Smooth muscle cell (in vitro differentiated cells): ENCODE measurements around the gene TMEM45B. TPM values are rescaled to one million over a fixed set of nuclear protein-coding genes. Genes with fewer than 3 reads are reported as not detected.

Experiments
- DNase-seq: peaks from one replicate; lab custom pipeline; 2025; ENCODE audit not compliant: unreplicated experiment; lab: John Stamatoyannopoulos, UW
- H2AFZ ChIP-seq: fragments of 200-600 bp; sonication (generic); 2 replicates; pipeline ENCODE4 v1.6.0; 2016; ENCODE audit warnings: antibody characterized with exemption, low read depth, mild to moderate bottlenecking
- H3F3A ChIP-seq: fragments of 200-600 bp; sonication (generic); 2 replicates; pipeline ENCODE4 v1.6.0; 2017; ENCODE audit warnings: antibody characterized with exemption, low read depth
- H3K27ac ChIP-seq: fragments of 200-600 bp; sonication (generic); 2 replicates; pipeline ENCODE4 v1.5.1; 2016; ENCODE audit warnings: low read depth, mild to moderate bottlenecking
- H3K27me3 ChIP-seq: fragments of 200-600 bp; sonication (generic); 2 replicates; pipeline ENCODE4 v1.6.1; 2016; ENCODE audit warnings: low read depth, mild to moderate bottlenecking
- H3K36me3 ChIP-seq: fragments of 200-600 bp; sonication (generic); 2 replicates; pipeline ENCODE4 v1.5.1; 2016; ENCODE audit warnings: low read depth
- H3K4me1 ChIP-seq: fragments of 200-600 bp; sonication (generic); 2 replicates; pipeline ENCODE4 v1.5.1; 2016; ENCODE audit warnings: low read depth
- H3K4me2 ChIP-seq: fragments of 200-600 bp; sonication (generic); 2 replicates; pipeline ENCODE4 v1.6.0; 2016; ENCODE audit warnings: mild to moderate bottlenecking
- H3K4me3 ChIP-seq: fragments of 200-600 bp; sonication (generic); 2 replicates; pipeline ENCODE4 v1.5.1; 2016; ENCODE audit warnings: mild to moderate bottlenecking
- H3K79me2 ChIP-seq: fragments of 200-600 bp; sonication (generic); 2 replicates; pipeline ENCODE4 v1.6.0; 2016; ENCODE audit warnings: low read depth, mild to moderate bottlenecking
- H3K9ac ChIP-seq: fragments of 200-600 bp; sonication (generic); 2 replicates; pipeline ENCODE4 v1.6.0; 2016; ENCODE audit warnings: low read depth
- H3K9me3 ChIP-seq: fragments of 200-600 bp; sonication (generic); replicated peaks from 2 replicates; pipeline ENCODE4 v1.5.1; 2016; ENCODE audit warnings: low read depth
- H4K20me1 ChIP-seq: fragments of 200-600 bp; sonication (generic); 2 replicates; pipeline ENCODE4 v1.6.0; 2016; ENCODE audit warnings: low read depth
- CTCF ChIP-seq: fragments of 200-600 bp; sonication (generic); IDR thresholded peaks from 2 replicates; pipeline ENCODE4 v1.5.1; 2017; ENCODE audit warnings: borderline replicate concordance, mild to moderate bottlenecking, antibody characterized with exemption; ENCODE audit not compliant: insufficient read depth, poor library complexity, severe bottlenecking
- WGBS: methylation state at CpG from one replicate; pipeline ENCODE4 v1.1.7; 2016; ENCODE audit warnings: low lambda C conversion rate; 5-methylcytosine and 5-hydroxymethylcytosine counted together
- polyA plus RNA-seq: library from polyadenylated mRNA; unstranded; fragments of >200 nt; fragmentation: Nextera tagmentation; extraction: Ambion mirVana; gene quantifications from 2 replicates; pipeline ENCODE4 v1.2.1, GENCODE V29; 2016
- total RNA-seq: library from RNA; depleted of rRNA; stranded (reverse); fragments of >200 nt; gene quantifications from 2 replicates; pipeline ENCODE4 v1.2.3, GENCODE V29; 2014

Gene TMEM45B
- total and polyA plus RNA-seq, 2 experiments from 2014 or later: 3.4 to 4.0 TPM

GRCh38 chr11:129885381-129885780 is 69.7 kb downstream of the TMEM45B start:
- no peak overlapping the region for H3K4me2 ChIP-seq
- DNase-seq: no peak
- H3K36me3 ChIP-seq: peaks cover 27% of the 10 kb centered on the region
- no peaks in the 10 kb centered on the region for H3K79me2 ChIP-seq
- no peak overlapping the region for H3K9ac ChIP-seq
- H3K4me3 ChIP-seq: no peak overlapping the region
- H4K20me1 ChIP-seq: peaks cover 8% of the 10 kb centered on the region
- H3K9me3 ChIP-seq: no peaks in the 10 kb centered on the region
- no peak for TF ChIP-seq CTCF
- H3K4me1 ChIP-seq: no peaks in the 10 kb centered on the region
- no peak overlapping the region for H2AFZ ChIP-seq
- no peaks in the 10 kb centered on the region for H3K27me3 ChIP-seq
- no peak overlapping the region for H3K27ac ChIP-seq
- 97% methylated on average over 12 of the region's 12 CpGs for WGBS
- no peaks in the 10 kb centered on the region for H3F3A ChIP-seq

GRCh38 chr11:129888451-129888850 is 72.8 kb downstream of the TMEM45B start:
- Histone ChIP-seq H3K79me2 (peaks cover 7% of the 10 kb centered on the region), H2AFZ (no peak overlapping the region), H3K27ac (no peak overlapping the region), H3K4me3 (no peak overlapping the region), H3K9ac (no peak overlapping the region), H3K27me3 (no peaks in the 10 kb centered on the region), H3K9me3 (no peaks in the 10 kb centered on the region), H3K4me2 (no peak overlapping the region), H3K36me3 (peaks cover 34% of the 10 kb centered on the region), H3K4me1 (no peaks in the 10 kb centered on the region), H4K20me1 (peaks cover 12% of the 10 kb centered on the region), H3F3A (no peaks in the 10 kb centered on the region)
- DNase-seq: no peak
- TF ChIP-seq CTCF: no peak
- 95% methylated on average over 5 of the region's 5 CpGs for WGBS

- no peaks in the 10 kb centered on the region for H3F3A ChIP-seq
- WGBS: 30% methylated on average over 13 of the region's 13 CpGs
- peaks cover 15% of the 10 kb centered on the region for H4K20me1 ChIP-seq
- no peaks in the 10 kb centered on the region for H3K9me3 ChIP-seq
- H3K36me3 ChIP-seq: peaks cover 11% of the 10 kb centered on the region
- no peak overlapping the region for H3K27ac ChIP-seq
- H3K4me1 ChIP-seq: peaks cover 6% of the 10 kb centered on the region
- TF ChIP-seq CTCF: no peak
- H3K4me3 ChIP-seq: peak overlapping the region; percentile 95
- peaks cover 24% of the 10 kb centered on the region for H3K79me2 ChIP-seq
- peak overlapping the region; percentile 78 for H3K9ac ChIP-seq
- peak overlapping the region; percentile 96 for H3K4me2 ChIP-seq
- DNase-seq: no peak
- H2AFZ ChIP-seq: peak overlapping the region; percentile 79
- H3K27me3 ChIP-seq: no peaks in the 10 kb centered on the region
Observed at GRCh38 chr11:129894278-129895125, 78.9 kb downstream of the TMEM45B start.
